ENCODE results near the gene RALB. TPM values are rescaled to one million over a fixed set of nuclear protein-coding genes. Genes with fewer than 3 reads are reported as not detected.

RALB gene
- total RNA-seq, 2 donors from 2014 or later = 92.6 to 132 TPM

- Histone ChIP-seq H3K4me3 (no peak overlapping the region), H3K27ac (no peak overlapping the region), H3K27me3 (replicated peaks; ENCODE audit: insufficient read depth) (no peaks in the 10 kb centered on the region), H3K4me1 (replicated peaks) (no peaks in the 10 kb centered on the region), H3K9me3 (no peaks in the 10 kb centered on the region), H3K36me3 (no peaks in the 10 kb centered on the region)
- WGBS = 87% methylated on average over 8 of the region's 8 CpGs
- intact Hi-C loops (cut with DNase I) = no loop called here
- no peak for DNase-seq (ENCODE audit: low spot score)
- TF ChIP-seq CTCF (IDR thresholded peaks at IDR 0.05) = no peak
- no peak for TF ChIP-seq POLR2A (IDR thresholded peaks at IDR 0.05)
- no peak for TF ChIP-seq POLR2AphosphoS5 (IDR thresholded peaks at IDR 0.05)
These were observed 23.2 kb downstream of the RALB start for GRCh38 chr2:120275617-120276400.

- TF ChIP-seq CTCF (IDR thresholded peaks at IDR 0.05) = no peak
- no peak for TF ChIP-seq POLR2AphosphoS5 (IDR thresholded peaks at IDR 0.05)
- no peak for TF ChIP-seq POLR2A (IDR thresholded peaks at IDR 0.05)
- no peaks in the 10 kb centered on the region for H3K9me3 ChIP-seq
- WGBS = 85% methylated on average over 19 of the region's 19 CpGs
- no peak overlapping the region for H3K4me3 ChIP-seq
- intact Hi-C loops (cut with DNase I) = no loop called here
- no peaks in the 10 kb centered on the region for H3K27me3 ChIP-seq (replicated peaks; ENCODE audit: insufficient read depth)
- H3K4me1 ChIP-seq (replicated peaks) = no peaks in the 10 kb centered on the region
- H3K27ac ChIP-seq = no peak overlapping the region
- no peaks in the 10 kb centered on the region for H3K36me3 ChIP-seq
- DNase-seq (ENCODE audit: low spot score) = no peak
These were observed 25.0 kb downstream of the RALB start for GRCh38 chr2:120277505-120278205.

GRCh38 chr2:120278901-120279300 lies 26.2 kb downstream of the RALB start:
- intact Hi-C loops (cut with DNase I) = no loop called here
- WGBS = 77% methylated on average over 10 of the region's 10 CpGs

GRCh38 chr2:120279708-120280107 lies 27.1 kb downstream of the RALB start:
- TF ChIP-seq CTCF (IDR thresholded peaks at IDR 0.05) = no peak
- TF ChIP-seq POLR2AphosphoS5 (IDR thresholded peaks at IDR 0.05) = no peak
- TF ChIP-seq POLR2A (IDR thresholded peaks at IDR 0.05) = no peak
- no peak overlapping the region for H3K4me3 ChIP-seq
- no peaks in the 10 kb centered on the region for H3K27me3 ChIP-seq (replicated peaks; ENCODE audit: insufficient read depth)
- no peak for DNase-seq (ENCODE audit: low spot score)
- intact Hi-C loops (cut with DNase I) = no loop called here
- 95% methylated on average over 14 of the region's 14 CpGs for WGBS
- no peak overlapping the region for H3K27ac ChIP-seq
- no peaks in the 10 kb centered on the region for H3K4me1 ChIP-seq (replicated peaks)
- no peaks in the 10 kb centered on the region for H3K9me3 ChIP-seq
- H3K36me3 ChIP-seq = no peaks in the 10 kb centered on the region

More at GRCh38 chr2:120278901-120279300, 26.2 kb downstream of the RALB start:
- no peak overlapping the region for H3K4me3 ChIP-seq
- H3K9me3 ChIP-seq = no peaks in the 10 kb centered on the region
- H3K4me1 ChIP-seq (replicated peaks) = no peaks in the 10 kb centered on the region
- no peak overlapping the region for H3K27ac ChIP-seq
- TF ChIP-seq POLR2A (IDR thresholded peaks at IDR 0.05) = no peak
- no peak for TF ChIP-seq CTCF (IDR thresholded peaks at IDR 0.05)
- TF ChIP-seq POLR2AphosphoS5 (IDR thresholded peaks at IDR 0.05) = no peak
- DNase-seq (ENCODE audit: low spot score) = no peak
- H3K27me3 ChIP-seq (replicated peaks; ENCODE audit: insufficient read depth) = no peaks in the 10 kb centered on the region
- H3K36me3 ChIP-seq = no peaks in the 10 kb centered on the region

All from prostate gland (tissue), 2 donors.